ENCODE data around the gene DSTN. TPM values are rescaled to one million over a fixed set of nuclear protein-coding genes. Genes with fewer than 3 reads are reported as not detected.

DSTN gene
- total and polyA plus RNA-seq, 2 donors (not counting 3 experiments of a cell fraction or from before 2014, with no cell fraction given): 66.1 to 300 TPM

DNA sequence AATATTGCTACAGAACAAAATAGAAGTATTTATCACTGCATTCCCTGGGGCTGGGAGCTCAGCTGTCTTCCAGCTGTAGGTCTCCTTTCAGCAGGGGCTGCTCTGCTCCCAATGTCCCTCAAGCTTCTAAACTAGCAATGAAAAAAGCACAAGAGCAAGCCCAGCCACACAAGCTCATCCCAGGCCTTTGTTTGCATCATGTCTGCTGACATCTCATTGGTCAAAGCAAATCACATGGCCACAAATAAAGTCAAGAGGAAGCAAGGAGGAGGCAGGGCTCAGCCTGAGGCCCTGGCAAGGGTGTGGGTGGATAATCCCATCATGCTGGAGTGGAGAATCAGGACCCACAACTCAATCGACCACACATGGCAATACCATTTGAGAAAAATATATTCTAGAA lies 36.5 kb upstream of the DSTN start:
- TF ChIP-seq MYC (IDR thresholded peaks at IDR 0.05; ENCODE audit: low read depth, low read length) (no peak), POLR2AphosphoS5 (IDR thresholded peaks at IDR 0.05; ENCODE audit: insufficient read depth, low read depth, low read length) (no peak), JUN (IDR thresholded peaks at IDR 0.05; ENCODE audit: borderline replicate concordance, insufficient read depth, insufficient read length, low read depth) (no peak), FOS (IDR thresholded peaks at IDR 0.05; ENCODE audit: borderline replicate concordance, insufficient read depth, low read length) (no peak)
- TF ChIP-seq, protein P1, sequence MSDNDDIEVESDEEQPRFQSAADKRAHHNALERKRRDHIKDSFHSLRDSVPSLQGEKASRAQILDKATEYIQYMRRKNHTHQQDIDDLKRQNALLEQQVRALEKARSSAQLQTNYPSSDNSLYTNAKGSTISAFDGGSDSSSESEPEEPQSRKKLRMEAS (IDR thresholded peaks at IDR 0.05; ENCODE audit: insufficient read depth, insufficient read length): peak; percentile 77
- H3K9ac ChIP-seq (replicated peaks; ENCODE audit: extremely low read depth, insufficient read depth, low read length): no peak overlapping the region
- no peaks in the 10 kb centered on the region for H3K79me2 ChIP-seq (ENCODE audit: control insufficient read depth, insufficient read depth, low read length)
- H3K27ac ChIP-seq (ENCODE audit: insufficient read depth, low read depth, low read length): no peak overlapping the region
- H3K9me3 ChIP-seq (replicated peaks; ENCODE audit: control insufficient read depth, insufficient read depth, low read length): no peaks in the 10 kb centered on the region
- H3K36me3 ChIP-seq (ENCODE audit: control insufficient read depth in 2 of 2, extremely low read depth in 1 of 2, insufficient read depth in 2 of 2, low read length in 2 of 2): no peaks in the 10 kb centered on the region
- FAIRE-seq (peak; percentile 66), DNase-seq (ENCODE audit: low read depth, low spot score) (peak; percentile 38)
- ChIA-PET POLR2A (interaction anchor here (0.9 to 1.0 kb wide), 2 partner anchors 37 to 149 kb away, joined by 3 read pairs; partner anchors contain the start of genes DSTN and RRBP1), CTCF (interaction anchor here (0.9 to 1.9 kb wide), 8 partner anchors 20 to 115 kb away, joined by 3 to 6 read pairs (median 4); partner anchors contain the start of gene DSTN)
- no peaks in the 10 kb centered on the region for H3K27me3 ChIP-seq (ENCODE audit: control insufficient read depth in 2 of 2, insufficient read depth in 2 of 2, low read length in 2 of 2)
- peak overlapping the region; percentile 25 for H2AFZ ChIP-seq (ENCODE audit: low read depth, low read length)
- no peaks in the 10 kb centered on the region for H4K20me1 ChIP-seq (replicated peaks; ENCODE audit: control insufficient read depth, extremely low read depth, insufficient read depth, low read length)
- no peak overlapping the region for H3K4me2 ChIP-seq (ENCODE audit: insufficient read depth, low read length)
- dilution Hi-C loops (cut with MboI; ENCODE audit: extremely low pct_ligation_motif_present, low sequenced_read_pairs) (no loop called here), intact Hi-C loops (cut with micrococcal nuclease) (loop anchor here (5.0 to 10.0 kb wide), 2 partner anchors 404 to 461 kb away; no protein-coding TSS in a partner anchor)
- no peak overlapping the region for H3K4me3 ChIP-seq (replicated peaks in 1 of 3; ENCODE audit: insufficient read depth in 1 of 3, low read depth in 1 of 3, low read length in 3 of 3)
- no TSS peak for BruUV-seq (replicated peaks)
- peaks cover 15% of the 10 kb centered on the region for H3K4me1 ChIP-seq (ENCODE audit: control insufficient read depth, extremely low read depth, insufficient read depth, low read length)
- no peaks in the 10 kb centered on the region for H3K9me1 ChIP-seq (replicated peaks; ENCODE audit: control insufficient read depth, extremely low read depth, insufficient read depth, low read length)

DNA sequence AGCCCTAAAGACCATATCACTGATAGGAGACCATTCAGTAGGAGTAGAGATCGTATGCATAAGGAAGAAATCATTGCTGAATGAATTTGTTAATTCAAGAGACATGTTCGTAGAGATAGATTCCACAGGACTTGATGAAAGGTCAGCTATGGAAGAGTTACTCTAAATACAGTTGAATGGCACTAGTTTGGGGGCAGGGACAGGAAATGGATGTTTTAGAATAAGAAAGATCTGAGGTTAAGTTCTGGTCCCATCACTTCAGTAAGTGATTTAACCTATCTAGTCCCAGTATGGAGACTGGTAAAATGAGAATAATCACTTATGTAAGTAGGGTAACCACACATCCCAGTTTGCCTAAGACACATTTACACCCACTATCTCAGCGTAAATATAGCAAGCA lies 35.8 kb upstream of the DSTN start:
- FAIRE-seq (peak; percentile 8), DNase-seq (ENCODE audit: low read depth, low spot score) (no peak)
- BruUV-seq (replicated peaks): no TSS peak
- intact Hi-C loops (cut with micrococcal nuclease): loop anchor here (5.0 to 10.0 kb wide), 2 partner anchors 403 to 461 kb away; no protein-coding TSS in a partner anchor
- Histone ChIP-seq H3K27me3 (ENCODE audit: control insufficient read depth in 2 of 2, insufficient read depth in 2 of 2, low read length in 2 of 2) (no peaks in the 10 kb centered on the region), H2AFZ (ENCODE audit: low read depth, low read length) (no peak overlapping the region), H3K4me2 (ENCODE audit: insufficient read depth, low read length) (no peak overlapping the region), H3K36me3 (ENCODE audit: control insufficient read depth in 2 of 2, extremely low read depth in 1 of 2, insufficient read depth in 2 of 2, low read length in 2 of 2) (no peaks in the 10 kb centered on the region), H3K79me2 (ENCODE audit: control insufficient read depth, insufficient read depth, low read length) (no peaks in the 10 kb centered on the region), H3K9me3 (replicated peaks; ENCODE audit: control insufficient read depth, insufficient read depth, low read length) (no peaks in the 10 kb centered on the region), H3K9me1 (replicated peaks; ENCODE audit: control insufficient read depth, extremely low read depth, insufficient read depth, low read length) (no peaks in the 10 kb centered on the region), H3K27ac (ENCODE audit: insufficient read depth, low read depth, low read length) (no peak overlapping the region), H3K4me3 (replicated peaks in 1 of 3; ENCODE audit: insufficient read depth in 1 of 3, low read depth in 1 of 3, low read length in 3 of 3) (no peak overlapping the region), H4K20me1 (replicated peaks; ENCODE audit: control insufficient read depth, extremely low read depth, insufficient read depth, low read length) (no peaks in the 10 kb centered on the region), H3K9ac (replicated peaks; ENCODE audit: extremely low read depth, insufficient read depth, low read length) (no peak overlapping the region), H3K4me1 (ENCODE audit: control insufficient read depth, extremely low read depth, insufficient read depth, low read length) (peaks cover 15% of the 10 kb centered on the region)
- ChIA-PET POLR2A (no interaction called here), CTCF (interaction anchor here (1.9 kb wide), 1 partner anchor 84 kb away, joined by 6 read pairs; no protein-coding TSS in a partner anchor)
- dilution Hi-C loops (cut with MboI; ENCODE audit: extremely low pct_ligation_motif_present, low sequenced_read_pairs): no loop called here
- no peak for TF ChIP-seq JUN (IDR thresholded peaks at IDR 0.05; ENCODE audit: borderline replicate concordance, insufficient read depth, insufficient read length, low read depth)
- no peak for TF ChIP-seq EZH2 (IDR thresholded peaks at IDR 0.05; ENCODE audit: borderline replicate concordance, low read depth, low read length, severe bottlenecking)

Measured in endothelial cell of umbilical vein (primary cell).